OCI-LY1 (cell line): ENCODE results near the gene BICD1.

ENCODE experiments used
- H2AFZ ChIP-seq: fragments of 200-600 bp; sonication (generic), shearing (Covaris generic); 2 replicates; pipeline ENCODE4 v1.6.0; 2014; ENCODE audit warnings: antibody characterized with exemption, mild to moderate bottlenecking, low read length
- H3F3A ChIP-seq: fragments of 200-600 bp; sonication (generic), shearing (Covaris generic); 2 replicates; pipeline ENCODE4 v1.6.0; 2014; ENCODE audit warnings: mild to moderate bottlenecking, antibody characterized with exemption, low read length, moderate library complexity; ENCODE audit not compliant: insufficient read depth
- H3K27ac ChIP-seq: fragments of 200-600 bp; sonication (generic); 2 replicates; pipeline ENCODE4 v1.5.1; 2014; ENCODE audit warnings: low read length, mixed run types, mild to moderate bottlenecking, low read depth; ENCODE audit not compliant: poor library complexity, severe bottlenecking
- H3K27me3 ChIP-seq: fragments of 200-600 bp; sonication (generic); 2 replicates; pipeline ENCODE4 v1.6.0; 2014; ENCODE audit warnings: antibody characterized with exemption, mild to moderate bottlenecking, low read length, moderate library complexity; ENCODE audit not compliant: insufficient read depth
- H3K36me3 ChIP-seq: fragments of 200-600 bp; sonication (generic); 2 replicates; pipeline ENCODE4 v1.6.1; 2014; ENCODE audit warnings: mild to moderate bottlenecking, antibody characterized with exemption, low read length, moderate library complexity, mixed read lengths; ENCODE audit not compliant: insufficient read depth
- H3K4me1 ChIP-seq: fragments of 200-600 bp; sonication (generic); 2 replicates; pipeline ENCODE4 v1.5.1; 2014; ENCODE audit warnings: mild to moderate bottlenecking, low read length, moderate library complexity; ENCODE audit not compliant: insufficient read depth, severe bottlenecking
- H3K4me2 ChIP-seq: fragments of 200-600 bp; sonication (generic), shearing (Covaris generic); 2 replicates; pipeline ENCODE4 v1.6.1; 2014; ENCODE audit warnings: low read length
- H3K4me3 ChIP-seq: fragments of 200-600 bp; sonication (generic); 2 replicates; pipeline ENCODE4 v1.5.1; 2014; ENCODE audit warnings: low read length, low read depth, mild to moderate bottlenecking, mixed read lengths; ENCODE audit not compliant: poor library complexity, severe bottlenecking
- H3K79me2 ChIP-seq: fragments of 200-600 bp; shearing (Covaris generic); 2 replicates; pipeline ENCODE4 v1.6.1; 2016; ENCODE audit warnings: mixed run types, low read length, mixed read lengths; ENCODE audit not compliant: insufficient read depth
- H3K9ac ChIP-seq: fragments of 200-600 bp; sonication (generic), shearing (Covaris generic); 2 replicates; pipeline ENCODE4 v1.6.1; 2014; ENCODE audit warnings: mild to moderate bottlenecking, low read length, mixed read lengths
- H3K9me2 ChIP-seq: fragments of 200-600 bp; sonication (generic), shearing (Covaris generic); 2 replicates; pipeline ENCODE4 v1.6.1; 2014; ENCODE audit warnings: low read depth, mild to moderate bottlenecking, low read length, mixed read lengths
- H3K9me3 ChIP-seq: fragments of 200-600 bp; shearing (Covaris generic); 2 replicates; pipeline ENCODE4 v1.6.1; 2014; ENCODE audit warnings: low read length, mixed read lengths
- H4K20me1 ChIP-seq: fragments of 200-600 bp; sonication (generic), shearing (Covaris generic); 2 replicates; pipeline ENCODE4 v1.6.0; 2016; ENCODE audit warnings: mild to moderate bottlenecking, low read length; ENCODE audit not compliant: insufficient read depth
- EZH2 ChIP-seq: fragments of 200-600 bp; sonication (generic), shearing (Covaris generic); IDR thresholded peaks from 2 replicates; pipeline ENCODE4 v1.8.0; 2017; ENCODE audit warnings: borderline replicate concordance, mixed run types, mild to moderate bottlenecking, antibody characterized with exemption, low read length, moderate library complexity, mixed read lengths
- TF ChIP-seq, protein P1 (sequence below): fragments of 200-600 bp; sonication (generic), shearing (Covaris generic); IDR thresholded peaks from 2 replicates; pipeline ENCODE4 v1.5.1; 2017; ENCODE audit warnings: mild to moderate bottlenecking, antibody characterized with exemption, low read length, moderate library complexity, mixed read lengths

The BICD1 gene

DNA sequence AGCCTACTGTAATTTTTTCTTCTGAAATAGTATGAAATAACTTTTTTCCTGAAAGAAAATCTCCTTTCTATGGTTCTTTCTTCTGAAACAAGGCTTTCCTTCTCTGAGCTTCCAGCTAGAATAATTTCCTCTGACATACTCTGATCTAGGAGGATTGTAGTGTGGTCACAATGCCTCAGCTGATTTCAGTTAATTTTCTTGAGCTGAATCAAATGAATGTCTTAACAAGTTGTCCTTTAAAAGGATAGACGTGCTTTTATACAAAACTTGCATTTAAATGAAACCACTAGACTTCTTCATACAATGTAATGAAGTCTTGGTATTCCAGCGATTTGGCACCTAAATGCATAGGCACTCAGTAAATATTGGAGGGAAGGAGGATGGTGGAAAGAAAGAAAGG, 94.4 kb downstream of the BICD1 start:
- Histone ChIP-seq H3K9me3 (peaks cover 3% of the 10 kb centered on the region; the same call in 1 of the 2 replicates), H4K20me1 (no peaks in the 10 kb centered on the region), H3K79me2 (no peaks in the 10 kb centered on the region), H3K36me3 (0 out of 2 replicates have a peak, but pooled peaks cover 8% of the 10 kb centered on the region), H3K9ac (no peak overlapping the region), H2AFZ (no peak overlapping the region), H3K4me1 (no peaks in the 10 kb centered on the region), H3K9me2 (no peaks in the 10 kb centered on the region), H3K4me2 (no peak overlapping the region), H3K27me3 (no peaks in the 10 kb centered on the region), H3K4me3 (no peak overlapping the region), H3F3A (no peaks in the 10 kb centered on the region), H3K27ac (no peak overlapping the region)
- no peak for TF ChIP-seq EZH2
- TF ChIP-seq, protein P1, sequence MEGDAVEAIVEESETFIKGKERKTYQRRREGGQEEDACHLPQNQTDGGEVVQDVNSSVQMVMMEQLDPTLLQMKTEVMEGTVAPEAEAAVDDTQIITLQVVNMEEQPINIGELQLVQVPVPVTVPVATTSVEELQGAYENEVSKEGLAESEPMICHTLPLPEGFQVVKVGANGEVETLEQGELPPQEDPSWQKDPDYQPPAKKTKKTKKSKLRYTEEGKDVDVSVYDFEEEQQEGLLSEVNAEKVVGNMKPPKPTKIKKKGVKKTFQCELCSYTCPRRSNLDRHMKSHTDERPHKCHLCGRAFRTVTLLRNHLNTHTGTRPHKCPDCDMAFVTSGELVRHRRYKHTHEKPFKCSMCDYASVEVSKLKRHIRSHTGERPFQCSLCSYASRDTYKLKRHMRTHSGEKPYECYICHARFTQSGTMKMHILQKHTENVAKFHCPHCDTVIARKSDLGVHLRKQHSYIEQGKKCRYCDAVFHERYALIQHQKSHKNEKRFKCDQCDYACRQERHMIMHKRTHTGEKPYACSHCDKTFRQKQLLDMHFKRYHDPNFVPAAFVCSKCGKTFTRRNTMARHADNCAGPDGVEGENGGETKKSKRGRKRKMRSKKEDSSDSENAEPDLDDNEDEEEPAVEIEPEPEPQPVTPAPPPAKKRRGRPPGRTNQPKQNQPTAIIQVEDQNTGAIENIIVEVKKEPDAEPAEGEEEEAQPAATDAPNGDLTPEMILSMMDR: no peak

DNA sequence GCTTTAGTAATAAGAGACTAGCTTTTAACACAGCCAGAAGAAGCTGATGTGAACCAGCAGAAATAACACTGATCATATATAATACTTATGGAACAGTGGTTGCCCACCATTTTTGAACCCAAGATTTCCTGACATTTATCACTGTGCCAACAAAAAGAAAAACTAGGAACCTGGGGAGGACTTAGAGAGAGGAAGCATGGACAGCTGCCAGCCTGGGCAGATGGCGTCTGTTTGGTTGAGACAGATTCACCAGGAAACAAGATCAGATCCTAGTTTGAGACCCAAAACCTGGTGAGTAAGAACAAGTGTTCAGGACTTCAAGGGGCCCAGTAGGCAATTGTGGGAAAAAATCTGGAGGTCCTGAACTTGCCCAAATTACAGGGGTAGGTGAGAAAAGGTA, 95.3 kb downstream of the BICD1 start:
- 0 out of 2 replicates have a peak, but pooled peaks cover 8% of the 10 kb centered on the region for H3K36me3 ChIP-seq
- TF ChIP-seq, protein P1: no peak
- no peak for TF ChIP-seq EZH2
- H3K27ac ChIP-seq: no peak overlapping the region
- no peaks in the 10 kb centered on the region for H3K9me3 ChIP-seq
- H3K9ac ChIP-seq: no peak overlapping the region
- no peaks in the 10 kb centered on the region for H3F3A ChIP-seq
- no peaks in the 10 kb centered on the region for H3K79me2 ChIP-seq
- H3K27me3 ChIP-seq: no peaks in the 10 kb centered on the region
- H4K20me1 ChIP-seq: no peaks in the 10 kb centered on the region
- H3K4me2 ChIP-seq: no peak overlapping the region
- no peak overlapping the region for H2AFZ ChIP-seq
- no peak overlapping the region for H3K4me3 ChIP-seq
- H3K9me2 ChIP-seq: no peaks in the 10 kb centered on the region
- no peaks in the 10 kb centered on the region for H3K4me1 ChIP-seq

DNA sequence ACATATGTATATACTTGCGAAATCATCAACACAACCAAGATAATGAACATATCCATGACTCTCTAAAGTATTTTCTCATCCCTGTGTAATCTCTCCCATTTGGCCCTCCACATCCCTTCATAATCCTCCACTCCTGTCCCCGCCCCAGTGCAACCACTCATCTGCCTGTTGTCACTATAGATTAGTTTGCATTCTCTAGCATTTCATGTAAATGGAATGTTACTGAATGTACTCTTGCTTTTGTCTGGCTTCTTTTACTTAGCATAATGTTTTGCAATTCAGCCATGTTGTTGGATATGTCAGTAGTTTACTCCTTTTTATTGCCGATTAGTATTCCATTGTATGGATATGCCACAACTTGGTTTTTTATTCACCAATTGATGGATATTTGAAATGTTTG, 99.1 kb downstream of the BICD1 start:
- H3K4me2 ChIP-seq: no peak overlapping the region
- H3F3A ChIP-seq: no peaks in the 10 kb centered on the region
- 0 out of 2 replicates have a peak, but pooled peaks cover 5% of the 10 kb centered on the region for H3K79me2 ChIP-seq
- no peak overlapping the region for H3K9ac ChIP-seq
- H3K27ac ChIP-seq: no peak overlapping the region
- H3K36me3 ChIP-seq: no peaks in the 10 kb centered on the region
- H3K9me3 ChIP-seq: no peaks in the 10 kb centered on the region
- no peak overlapping the region for H3K4me3 ChIP-seq
- TF ChIP-seq EZH2: no peak
- TF ChIP-seq, protein P1: no peak
- H4K20me1 ChIP-seq: no peaks in the 10 kb centered on the region
- H3K27me3 ChIP-seq: no peaks in the 10 kb centered on the region
- H2AFZ ChIP-seq: no peak overlapping the region
- no peaks in the 10 kb centered on the region for H3K9me2 ChIP-seq
- H3K4me1 ChIP-seq: peaks cover 13% of the 10 kb centered on the region
